HG03095 (cell line): ENCODE measurements around the gene TTLL9.

Experiments
- ATAC-seq: cut with Tn5 transposase; IDR thresholded peaks from one replicate; pipeline ENCODE4 v1.9.1; 2021; ENCODE audit warnings: moderate library complexity; ENCODE audit not compliant: unreplicated experiment

The TTLL9 gene

GRCh38 chr20:31974296-31974695, 103.9 kb downstream of the TTLL9 start:
- ATAC-seq: no peak

GRCh38 chr20:31974951-31975487, 104.6 kb downstream of the TTLL9 start:
- ATAC-seq: no peak

- ATAC-seq: no peak
Measured at GRCh38 chr20:31975874-31976273, 105.4 kb downstream of the TTLL9 start.

- ATAC-seq: no peak
Measured at GRCh38 chr20:31977080-31977479, 106.6 kb downstream of the TTLL9 start.

GRCh38 chr20:31979713-31980426, 109.4 kb downstream of the TTLL9 start:
- ATAC-seq: no peak

GRCh38 chr20:31981784-31982183, 111.3 kb downstream of the TTLL9 start:
- ATAC-seq: no peak

- no peak for ATAC-seq
Measured at GRCh38 chr20:31984981-31985471, 114.6 kb downstream of the TTLL9 start.

- no peak for ATAC-seq
Measured at GRCh38 chr20:31987744-31988143, 117.3 kb downstream of the TTLL9 start.

GRCh38 chr20:31988430-31989015, 118.1 kb downstream of the TTLL9 start:
- no peak for ATAC-seq

- ATAC-seq: no peak
Measured at GRCh38 chr20:31989030-31989645, 118.7 kb downstream of the TTLL9 start.

- no peak for ATAC-seq
Measured at GRCh38 chr20:31990641-31991338, 120.4 kb downstream of the TTLL9 start.

- no peak for ATAC-seq
Measured at GRCh38 chr20:31991339-31991705, 120.9 kb downstream of the TTLL9 start.

- no peak for ATAC-seq
Measured at GRCh38 chr20:31992086-31992485, 121.7 kb downstream of the TTLL9 start.
